Measurements from ENCODE around the gene CRY1.

CRY1 gene

DNA sequence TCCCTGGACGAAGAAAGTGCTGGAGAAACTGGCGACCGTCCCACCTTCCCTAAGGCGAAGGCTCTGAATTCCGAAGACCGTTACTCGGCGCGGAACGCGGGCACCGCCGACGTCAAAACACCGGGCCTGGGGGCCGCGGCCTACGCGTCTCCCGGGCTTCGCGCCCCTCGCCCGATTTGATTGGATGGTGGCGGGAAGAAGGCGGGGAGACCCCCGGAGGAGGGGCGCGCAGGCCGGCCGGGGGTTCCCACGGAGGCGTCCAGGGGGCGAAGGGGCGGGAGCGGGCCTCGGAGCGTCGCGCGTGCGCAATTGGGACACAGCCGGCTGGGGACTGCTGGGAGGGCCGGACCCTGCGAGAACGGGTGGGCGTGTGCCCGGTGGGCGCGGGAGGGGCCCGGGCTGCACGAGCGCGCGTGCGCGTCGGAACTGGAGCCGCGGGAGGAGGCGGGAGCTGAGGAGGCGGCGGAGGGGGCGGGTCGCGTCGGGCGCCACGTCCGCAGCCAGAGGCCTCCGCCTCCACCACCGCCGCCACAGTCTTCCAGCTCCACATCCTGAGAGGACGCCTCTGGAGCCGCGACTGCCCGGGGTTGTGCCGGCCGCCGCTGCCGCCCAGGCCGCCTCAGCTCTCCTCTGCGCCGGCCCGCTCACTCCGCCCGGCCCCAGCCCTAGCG lies 137.8 kb downstream of the CRY1 start, which contains the start of gene TMEM263:
TSS of gene TMEM263 (plus strand) at position 531 of the 671 bp plus-strand sequence. CDS start 11,210 bp downstream, outside the sequence.
- peak; percentile 68 for DNase-seq

DNA sequence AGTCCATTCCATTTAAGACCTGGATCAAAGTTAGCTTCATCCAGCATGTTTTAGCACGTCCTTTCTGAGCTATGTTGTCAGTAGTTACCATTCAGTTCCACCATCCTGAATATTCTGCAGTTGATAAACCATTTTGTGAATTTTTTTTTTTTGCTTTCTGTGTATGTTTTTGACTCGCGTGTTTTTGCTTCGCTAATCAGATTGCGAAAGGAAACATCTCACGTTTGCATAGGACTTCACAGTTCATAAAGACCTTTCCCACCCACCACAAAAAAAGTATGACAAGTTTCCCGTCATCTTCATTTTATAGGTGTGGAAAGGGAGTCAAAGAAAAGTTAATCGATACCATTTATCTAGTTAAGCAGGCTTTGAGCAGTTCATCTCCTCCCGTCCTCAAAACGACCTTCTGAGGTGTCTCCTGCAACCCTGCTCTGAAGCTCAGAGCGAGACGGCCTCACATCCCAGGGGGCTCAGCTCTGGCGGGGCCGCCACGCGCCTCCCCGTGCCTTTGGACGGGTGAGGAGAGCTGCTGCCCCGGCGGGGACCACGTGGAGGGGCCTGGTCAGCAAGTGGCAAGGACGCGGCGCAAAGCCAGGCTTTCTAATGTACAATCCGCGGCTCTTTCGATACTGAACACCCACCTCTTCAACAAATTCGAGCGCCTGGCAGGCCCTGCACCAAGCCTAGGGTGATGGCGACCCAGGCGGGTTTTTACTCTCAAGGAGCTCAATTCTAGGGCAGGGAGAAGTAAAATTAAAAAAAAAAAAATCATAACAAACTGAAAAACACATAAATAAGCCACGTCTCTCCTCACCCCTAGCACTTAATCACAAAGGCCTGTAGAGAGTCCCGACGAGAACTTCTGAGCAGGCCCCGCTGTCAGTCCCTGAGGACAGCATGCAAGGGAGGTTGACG lies 138.6 kb downstream of the CRY1 start:
- DNase-seq = no peak

DNA sequence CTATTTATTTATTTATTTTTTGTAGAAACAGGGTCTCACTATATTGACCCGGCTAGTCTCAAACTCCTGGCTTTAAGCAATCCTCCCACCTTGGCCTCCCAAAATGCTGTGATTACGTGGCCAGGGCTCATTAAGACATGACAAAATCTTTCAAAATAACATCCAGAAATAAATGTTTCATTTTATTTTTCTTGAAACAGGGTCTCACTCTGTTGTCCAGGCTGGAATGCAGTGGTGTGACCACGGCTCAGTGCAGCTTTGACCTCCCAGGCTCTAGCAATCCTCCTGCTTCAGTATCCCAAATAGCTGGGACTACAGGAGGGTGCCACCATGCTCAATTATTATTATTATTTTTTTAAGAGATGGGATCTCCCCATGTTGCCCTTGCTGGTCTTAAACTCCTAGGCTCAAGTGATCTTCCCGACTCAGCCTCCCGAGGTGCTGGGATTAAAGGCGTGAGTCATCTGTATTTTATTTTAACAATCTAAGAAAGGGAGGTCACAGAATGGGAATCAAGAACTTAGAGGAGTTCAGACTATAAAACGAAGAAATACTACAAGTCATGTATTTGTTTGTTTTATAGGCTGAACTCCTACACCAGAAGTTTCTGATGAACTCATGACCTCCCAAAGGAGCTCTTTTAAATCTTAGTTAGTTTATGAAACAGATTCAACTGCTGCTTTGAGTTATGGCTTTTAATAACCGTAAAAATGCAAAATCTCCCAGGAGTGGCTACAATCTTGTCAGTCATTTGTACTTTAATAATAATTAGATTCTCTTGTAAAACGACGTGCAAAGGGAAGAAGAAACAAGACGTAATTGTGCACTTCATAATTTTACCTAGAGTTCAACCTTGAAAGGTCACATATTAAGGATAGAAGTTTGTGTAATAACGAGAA lies 139.7 kb downstream of the CRY1 start:
- DNase-seq = no peak

DNA sequence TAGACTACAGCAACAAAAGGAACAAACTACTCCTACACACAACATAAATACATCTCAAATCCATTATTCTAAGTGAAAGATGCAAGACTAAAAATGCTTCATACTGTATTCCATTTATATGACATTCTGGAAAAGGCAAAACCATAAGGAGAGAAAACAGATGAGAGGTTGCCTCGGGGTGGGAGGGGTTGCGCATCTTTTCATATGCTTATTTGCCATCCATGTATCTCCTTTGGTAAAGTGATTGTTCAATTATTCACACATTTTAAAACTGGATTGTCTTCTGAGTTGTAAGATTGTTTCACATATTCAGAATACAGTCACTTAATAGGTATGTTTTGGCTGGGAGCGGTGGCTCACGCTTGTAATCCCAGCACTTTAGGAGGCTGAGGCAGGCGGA lies 142.8 kb downstream of the CRY1 start:
- no peak for DNase-seq

DNA sequence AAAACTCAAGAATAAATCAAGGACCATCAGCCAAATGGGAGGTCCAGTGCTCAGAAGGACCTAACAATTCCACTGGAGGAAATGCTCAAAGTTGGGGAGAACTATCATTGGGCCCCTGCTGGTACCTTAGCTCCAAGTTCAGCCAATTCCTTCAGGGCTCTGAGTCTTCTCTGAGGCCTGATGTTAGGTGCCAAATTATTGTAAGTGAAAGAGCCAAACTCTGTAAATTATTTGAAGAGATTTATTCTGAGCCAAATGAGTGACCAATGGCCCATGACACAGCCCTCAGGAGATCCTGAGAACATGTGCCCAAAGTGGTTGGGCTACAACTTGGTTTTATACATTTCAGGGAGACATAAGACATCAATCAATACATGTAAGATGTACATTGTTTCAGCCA lies 145.9 kb downstream of the CRY1 start:
- no peak for DNase-seq

DNA sequence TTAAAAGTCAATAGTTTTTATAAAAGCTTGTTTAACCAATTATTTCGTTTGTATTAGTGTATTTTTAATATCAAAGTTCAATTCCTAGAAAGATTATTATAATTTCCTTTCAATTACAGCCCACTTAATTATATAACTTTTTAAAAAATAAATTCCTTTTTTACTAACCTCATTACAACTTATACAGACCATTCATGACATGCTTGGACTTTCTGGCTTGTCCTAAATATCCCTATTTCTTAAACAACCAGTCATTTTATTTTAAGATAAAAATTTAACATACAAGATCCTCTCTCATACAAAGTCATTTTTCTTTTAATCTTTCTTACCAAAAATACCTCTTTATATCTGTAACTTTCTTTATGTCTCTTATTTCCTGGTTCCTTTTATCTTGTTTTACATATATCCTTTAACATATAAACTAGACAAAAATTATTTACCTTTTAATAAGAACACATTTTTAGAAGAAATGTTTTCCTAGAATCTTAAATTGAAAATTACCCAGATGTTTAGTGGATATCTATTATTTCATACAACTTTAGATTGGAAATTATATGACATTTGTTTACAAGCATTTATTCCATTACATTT lies 148.0 kb downstream of the CRY1 start:
- DNase-seq = no peak

DNA sequence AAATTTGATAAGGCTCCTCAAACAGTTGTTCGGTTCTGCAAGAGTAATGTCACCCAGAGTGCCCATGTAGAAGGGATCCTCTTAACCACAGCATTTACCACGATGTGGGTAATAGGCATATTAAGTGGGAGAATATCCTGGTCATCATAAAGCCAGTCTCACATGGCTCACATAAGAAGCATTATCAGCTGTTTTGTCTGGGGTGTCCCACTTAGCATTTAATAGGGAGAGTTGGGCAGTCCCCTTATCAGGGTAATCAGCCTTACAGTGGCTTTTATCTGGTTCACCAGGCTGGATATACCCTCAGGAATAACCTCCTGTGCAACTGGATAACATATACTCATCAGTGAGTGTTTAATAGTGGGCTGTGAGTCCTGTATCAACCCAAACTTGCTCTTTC lies 150.6 kb downstream of the CRY1 start:
- DNase-seq = no peak

DNA sequence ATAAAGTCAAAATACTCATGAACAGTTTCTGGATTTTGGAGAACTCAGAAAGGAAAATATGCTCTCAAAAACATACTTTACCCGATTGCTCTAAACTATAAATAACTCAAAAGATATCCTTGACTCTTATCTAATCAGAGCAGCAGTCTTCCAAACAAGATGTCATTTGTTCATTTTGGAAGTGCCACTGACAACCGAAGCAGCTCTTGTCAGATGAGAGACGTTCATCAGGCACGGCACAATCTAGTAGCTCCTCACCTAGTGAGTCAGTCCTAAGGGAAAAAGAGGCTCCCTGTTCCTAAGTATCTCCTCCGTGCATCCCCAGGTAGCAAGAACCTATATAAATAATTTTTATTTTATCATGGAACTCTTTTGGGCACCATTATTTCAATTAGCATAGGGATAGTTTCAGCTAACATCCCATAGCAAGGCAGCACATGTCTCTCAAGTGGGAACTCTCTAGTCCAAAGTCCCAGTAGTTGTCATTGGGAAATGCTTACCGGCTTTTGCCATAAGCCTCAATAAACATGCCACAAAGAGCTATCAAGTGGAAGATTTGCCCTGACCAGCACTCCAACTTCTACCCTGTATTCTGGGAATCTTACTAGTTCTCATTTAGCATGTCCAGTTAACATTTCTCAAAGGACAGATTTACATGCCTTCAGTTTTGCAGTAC lies 151.7 kb downstream of the CRY1 start:
- no peak for DNase-seq
